Measurements from ENCODE around the gene MREG.

Gene MREG

GRCh38 chr2:215910180-215910579 is 103.2 kb downstream of the MREG start:
- Histone ChIP-seq H3K4me2 (ENCODE audit: low read depth, low read length) (no peak overlapping the region), H4K20me1 (ENCODE audit: insufficient read depth, low read length) (no peaks in the 10 kb centered on the region)
- no peak for TF ChIP-seq EZH2phosphoT487 (IDR thresholded peaks at IDR 0.05; ENCODE audit: low read length)
- no peak for TF ChIP-seq CTCF (IDR thresholded peaks at IDR 0.05; ENCODE audit: low read length)
- TF ChIP-seq EZH2 (optimal IDR thresholded peaks at IDR 0.05; ENCODE audit: low read depth, low read length), result no peak

DNA sequence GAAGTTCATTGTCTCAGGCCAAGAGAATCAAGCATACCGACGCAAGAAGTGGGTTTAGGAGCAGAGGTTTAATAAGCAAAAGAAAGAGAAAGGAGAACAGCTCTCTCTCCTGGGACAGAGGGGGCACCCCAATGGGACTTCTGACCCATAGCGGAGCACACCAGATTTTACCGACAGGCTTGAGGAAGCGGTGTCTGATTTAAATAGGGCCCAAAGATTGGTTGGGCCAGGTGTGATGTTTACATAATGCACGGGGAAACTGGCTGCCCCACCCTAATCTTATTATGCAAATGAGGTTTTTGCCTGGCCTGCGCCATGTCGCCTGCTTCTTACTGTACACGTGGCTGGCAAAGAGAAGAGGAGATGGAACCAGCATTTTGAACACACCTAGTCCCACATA is 106.2 kb downstream of the MREG start:
- no peak for DNase-seq
- Histone ChIP-seq H3K79me2 (ENCODE audit: low read length) (no peaks in the 10 kb centered on the region), H3F3A (ENCODE audit: insufficient read depth, low read length) (peaks cover 20% of the 10 kb centered on the region), H3K27ac (ENCODE audit: low read length) (no peak overlapping the region), H3K27me3 (replicated peaks; ENCODE audit: insufficient read depth, low read length) (no peaks in the 10 kb centered on the region), H3K36me3 (replicated peaks; ENCODE audit: insufficient read depth, low read length) (no peaks in the 10 kb centered on the region), H3K4me2 (ENCODE audit: low read depth, low read length) (no peak overlapping the region), H3K9me3 (replicated peaks; ENCODE audit: insufficient read depth, low read length) (no peaks in the 10 kb centered on the region), H4K20me1 (ENCODE audit: insufficient read depth, low read length) (no peaks in the 10 kb centered on the region), H3K9me2 (replicated peaks; ENCODE audit: insufficient read depth, low read length) (no peaks in the 10 kb centered on the region), H2AFZ (ENCODE audit: low read length) (no peak overlapping the region), H3K9ac (ENCODE audit: low read length) (no peak overlapping the region), H3K4me3 (ENCODE audit: low read length) (no peak overlapping the region), H3K4me1 (ENCODE audit: low read length) (peaks cover 52% of the 10 kb centered on the region)
- TF ChIP-seq EZH2phosphoT487 (IDR thresholded peaks at IDR 0.05; ENCODE audit: low read length) (no peak), CTCF (IDR thresholded peaks at IDR 0.05; ENCODE audit: low read length) (no peak), EZH2 (optimal IDR thresholded peaks at IDR 0.05; ENCODE audit: low read depth, low read length) (no peak)

More at GRCh38 chr2:215910180-215910579, 103.2 kb downstream of the MREG start:
- Histone ChIP-seq H3K4me1 (ENCODE audit: low read length) (peaks cover 52% of the 10 kb centered on the region), H3K9me2 (replicated peaks; ENCODE audit: insufficient read depth, low read length) (no peaks in the 10 kb centered on the region), H3K36me3 (replicated peaks; ENCODE audit: insufficient read depth, low read length) (no peaks in the 10 kb centered on the region), H3K9me3 (replicated peaks; ENCODE audit: insufficient read depth, low read length) (no peaks in the 10 kb centered on the region), H2AFZ (ENCODE audit: low read length) (no peak overlapping the region), H3F3A (ENCODE audit: insufficient read depth, low read length) (peaks cover 37% of the 10 kb centered on the region), H3K27ac (ENCODE audit: low read length) (no peak overlapping the region), H3K4me3 (ENCODE audit: low read length) (no peak overlapping the region), H3K9ac (ENCODE audit: low read length) (no peak overlapping the region), H3K79me2 (ENCODE audit: low read length) (no peaks in the 10 kb centered on the region), H3K27me3 (replicated peaks; ENCODE audit: insufficient read depth, low read length) (no peaks in the 10 kb centered on the region)
- no peak for DNase-seq

DNA sequence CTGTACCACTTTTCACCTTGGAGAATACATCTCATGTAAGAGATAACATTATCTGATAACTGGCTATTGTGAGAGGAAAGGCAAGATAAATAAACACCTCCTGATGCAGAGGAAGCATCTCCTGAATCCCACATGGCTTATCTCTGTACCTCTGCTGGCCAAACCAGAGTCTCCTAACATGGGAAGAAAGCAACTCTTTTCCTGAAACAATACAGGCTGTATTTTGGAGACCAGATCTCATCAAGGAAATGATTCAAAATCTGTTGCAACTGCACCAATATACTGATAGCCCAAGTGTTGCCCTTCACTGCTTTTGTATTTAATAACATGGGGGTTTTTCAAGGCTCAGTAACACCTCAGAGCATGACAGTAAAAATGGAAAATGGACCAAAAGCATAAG is 106.9 kb downstream of the MREG start:
- H4K20me1 ChIP-seq (ENCODE audit: insufficient read depth, low read length), result no peaks in the 10 kb centered on the region
- no peaks in the 10 kb centered on the region for H3K9me2 ChIP-seq (replicated peaks; ENCODE audit: insufficient read depth, low read length)
- H3K27me3 ChIP-seq (replicated peaks; ENCODE audit: insufficient read depth, low read length), result no peaks in the 10 kb centered on the region
- H3K4me1 ChIP-seq (ENCODE audit: low read length), result peaks cover 52% of the 10 kb centered on the region
- H3F3A ChIP-seq (ENCODE audit: insufficient read depth, low read length), result peaks cover 20% of the 10 kb centered on the region
- H3K36me3 ChIP-seq (replicated peaks; ENCODE audit: insufficient read depth, low read length), result no peaks in the 10 kb centered on the region
- H3K27ac ChIP-seq (ENCODE audit: low read length), result peak overlapping the region; percentile 79; the same call in 1 of the 2 replicates
- peak overlapping the region; percentile 2; the same call in 1 of the 2 replicates for H2AFZ ChIP-seq (ENCODE audit: low read length)
- peak overlapping the region; percentile 29; the same call in 1 of the 2 replicates for H3K4me2 ChIP-seq (ENCODE audit: low read depth, low read length)
- no peak for DNase-seq
- no peaks in the 10 kb centered on the region for H3K9me3 ChIP-seq (replicated peaks; ENCODE audit: insufficient read depth, low read length)
- no peak for TF ChIP-seq CTCF (IDR thresholded peaks at IDR 0.05; ENCODE audit: low read length)
- TF ChIP-seq EZH2phosphoT487 (IDR thresholded peaks at IDR 0.05; ENCODE audit: low read length), result no peak
- TF ChIP-seq EZH2 (optimal IDR thresholded peaks at IDR 0.05; ENCODE audit: low read depth, low read length), result no peak
- peak overlapping the region; percentile 20; the same call in 1 of the 2 replicates for H3K9ac ChIP-seq (ENCODE audit: low read length)
- no peak overlapping the region for H3K4me3 ChIP-seq (ENCODE audit: low read length)
- no peaks in the 10 kb centered on the region for H3K79me2 ChIP-seq (ENCODE audit: low read length)

Measured in MM.1S (cell line).